ENCODE measurements around the gene MDFI.

Gene MDFI

GRCh38 chr6:41674231-41675000 is 36.1 kb downstream of the MDFI start:
- no peak for DNase-seq

GRCh38 chr6:41675176-41675775 is 37.0 kb downstream of the MDFI start:
- no peak for DNase-seq

GRCh38 chr6:41675992-41676391 is 37.7 kb downstream of the MDFI start:
- no peak for DNase-seq

GRCh38 chr6:41676431-41676830 is 38.2 kb downstream of the MDFI start:
- no peak for DNase-seq

GRCh38 chr6:41677124-41677921 is 39.1 kb downstream of the MDFI start:
- no peak for DNase-seq

- no peak for DNase-seq
Measured at GRCh38 chr6:41678511-41679084, 40.3 kb downstream of the MDFI start.

GRCh38 chr6:41679696-41680095 is 41.4 kb downstream of the MDFI start:
- DNase-seq: no peak

GRCh38 chr6:41680182-41680965 is 42.1 kb downstream of the MDFI start:
- no peak for DNase-seq

GRCh38 chr6:41682056-41682477 is 43.8 kb downstream of the MDFI start:
- DNase-seq: peak; percentile 81 to 86

- no peak for DNase-seq
Measured at GRCh38 chr6:41682497-41683272, 44.4 kb downstream of the MDFI start.

GRCh38 chr6:41683273-41683522 is 44.9 kb downstream of the MDFI start:
- peak in 1 of 2 donors; percentile 82 for DNase-seq

- peak; percentile 60 to 82 for DNase-seq
Measured at GRCh38 chr6:41683523-41684310, 45.4 kb downstream of the MDFI start.

- no peak for DNase-seq
Measured at GRCh38 chr6:41684311-41685180, 46.3 kb downstream of the MDFI start.

- DNase-seq: no peak
Measured at GRCh38 chr6:41685641-41686380, 47.5 kb downstream of the MDFI start.

GRCh38 chr6:41687501-41688175 is 49.4 kb downstream of the MDFI start:
- no peak for DNase-seq

- DNase-seq: no peak
Measured at GRCh38 chr6:41688256-41688965, 50.1 kb downstream of the MDFI start.

- no peak for DNase-seq
Measured at GRCh38 chr6:41689171-41690008, 51.1 kb downstream of the MDFI start.

Data from hippocampal formation (tissue), 2 donors.